Mesenteric fat pad (tissue), 1 donor: Measurements from ENCODE around the gene RPP25L. TPM values are rescaled to one million over a fixed set of nuclear protein-coding genes. Genes with fewer than 3 reads are reported as not detected.
A peak's percentile ranks its signal among the peaks of the same experiment; 100 is the strongest.

Source experiments
- DNase-seq: peaks from one replicate; pipeline ENCODE4 v3.0.0-alpha.2; 2020; ENCODE audit warnings: low spot score
- total RNA-seq: library from RNA; stranded (reverse); fragmentation: NEBNext Ultra II Directional; extraction: Animal tissue kit (Norgen Biotek cat#: 25700); gene quantifications from one replicate; pipeline ENCODE4 v1.2.1, GENCODE V29; 2021
- donor health status: DM: yes; HTN: yes; CAD: no.

The RPP25L gene
- total RNA-seq, 1 donor from 2014 or later = 14.8 TPM

DNA sequence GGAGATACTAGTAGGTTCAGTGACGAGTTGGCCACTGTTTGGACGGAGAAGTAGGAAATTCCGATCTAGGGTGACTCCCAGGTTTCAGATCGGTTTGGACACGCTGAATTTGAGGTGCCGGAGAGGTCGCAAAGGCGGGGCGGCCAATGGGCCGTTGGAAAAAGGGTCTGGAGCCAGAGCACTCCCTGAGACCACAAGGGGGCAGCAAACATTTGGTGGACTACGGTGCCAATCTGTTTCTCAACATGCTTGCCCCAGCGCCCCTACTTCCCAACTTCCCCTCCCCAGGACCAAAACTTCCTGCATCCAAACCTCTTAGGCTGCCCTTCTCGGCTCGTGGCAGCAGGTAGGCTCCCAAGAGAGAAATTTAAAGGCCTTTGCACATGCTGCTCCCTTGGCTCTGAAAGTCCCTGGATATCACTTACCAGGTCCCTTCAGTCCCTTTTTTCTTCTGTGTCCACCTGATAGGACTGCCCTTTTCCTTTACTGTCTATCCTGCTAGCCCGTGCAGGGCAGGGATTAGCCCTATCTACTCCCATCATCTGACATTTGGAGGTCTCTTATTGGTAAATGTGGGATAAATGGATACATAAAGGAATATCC, 992 bp upstream of the RPP25L start:
- no peak for DNase-seq

DNA sequence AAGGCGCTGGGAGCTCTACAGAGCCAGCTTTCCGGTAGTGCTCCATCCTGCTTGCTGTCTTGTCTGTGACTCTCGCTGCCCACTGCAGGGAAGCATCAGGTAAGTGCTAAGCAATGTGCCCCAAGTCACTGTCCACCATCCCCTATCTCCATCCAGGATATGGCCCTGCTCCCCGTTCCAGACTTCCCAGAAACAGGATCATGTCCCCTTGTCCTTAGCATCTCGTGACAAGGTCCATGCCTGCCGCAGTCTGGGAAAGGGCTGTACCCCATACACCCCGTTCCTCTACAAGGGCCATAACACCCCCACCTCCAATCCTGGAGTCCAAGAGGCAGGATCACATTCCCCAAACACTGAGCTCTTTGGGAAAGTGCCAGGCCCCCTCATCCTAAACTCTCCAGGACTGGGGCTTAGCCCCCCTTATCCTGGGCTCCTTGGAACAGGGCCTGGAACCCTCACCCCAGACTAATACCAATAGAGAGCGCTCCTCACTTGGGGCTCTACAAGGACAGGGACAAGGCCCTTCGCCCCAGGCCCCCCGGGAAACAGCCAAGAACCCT, 566 bp downstream of the RPP25L start:
- DNase-seq = no peak

DNA sequence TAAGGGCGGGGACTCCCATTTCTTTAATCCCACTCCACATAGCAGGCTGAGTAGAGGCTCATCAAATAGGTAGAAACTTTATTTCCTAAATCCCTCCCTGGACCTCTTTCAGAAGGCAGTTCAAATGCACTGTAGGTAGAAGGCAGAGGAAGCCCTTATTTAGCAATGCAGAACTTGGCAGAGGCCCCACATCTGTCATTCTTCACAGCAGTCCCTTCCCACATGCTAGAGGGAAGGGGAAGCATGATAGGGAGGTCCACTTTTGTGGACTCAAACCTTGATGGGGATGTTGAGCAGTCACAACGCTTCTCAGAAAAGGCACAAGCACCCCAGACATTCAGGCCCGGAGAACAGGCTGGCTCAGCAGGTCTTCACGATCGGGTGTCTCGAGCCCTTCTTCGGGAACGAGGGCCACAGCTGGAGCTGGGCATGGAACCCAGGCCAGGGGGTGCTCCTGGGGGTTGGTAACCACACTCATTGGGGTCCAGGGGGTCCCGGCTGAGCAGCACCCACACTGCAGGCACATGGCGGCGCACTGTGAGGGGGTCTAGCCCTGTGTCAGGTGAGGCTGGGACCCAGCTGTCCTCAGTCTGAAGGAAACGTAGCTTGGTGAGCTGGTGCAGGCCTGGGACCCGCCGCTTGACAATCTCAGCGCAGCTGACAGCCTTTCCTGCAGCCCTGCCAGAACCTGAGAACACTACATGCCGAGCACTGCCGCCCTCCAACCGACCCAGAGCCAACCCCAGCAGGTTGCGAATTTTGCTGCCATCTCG, 1.3 kb downstream of the RPP25L start:
- no peak for DNase-seq

DNA sequence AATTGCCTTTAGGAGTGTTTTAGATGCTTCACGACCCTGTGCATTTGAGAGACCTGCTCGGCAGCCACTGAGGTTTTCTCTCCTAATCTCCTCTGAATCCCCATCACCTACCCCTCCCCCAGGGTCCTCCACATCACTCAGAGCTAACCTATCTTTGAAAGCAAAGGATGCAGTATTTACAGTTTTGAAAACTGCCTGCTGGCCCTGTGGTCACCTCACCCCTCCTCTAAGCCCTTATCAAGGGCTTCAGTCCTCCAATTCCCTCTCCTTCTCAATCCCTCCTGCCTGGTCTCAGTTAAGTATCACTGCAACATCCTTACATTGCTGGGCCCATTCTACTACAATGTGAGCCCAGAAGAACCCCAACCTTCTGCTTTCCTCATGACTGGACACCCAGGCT, 4.6 kb downstream of the RPP25L start:
- no peak for DNase-seq

DNA sequence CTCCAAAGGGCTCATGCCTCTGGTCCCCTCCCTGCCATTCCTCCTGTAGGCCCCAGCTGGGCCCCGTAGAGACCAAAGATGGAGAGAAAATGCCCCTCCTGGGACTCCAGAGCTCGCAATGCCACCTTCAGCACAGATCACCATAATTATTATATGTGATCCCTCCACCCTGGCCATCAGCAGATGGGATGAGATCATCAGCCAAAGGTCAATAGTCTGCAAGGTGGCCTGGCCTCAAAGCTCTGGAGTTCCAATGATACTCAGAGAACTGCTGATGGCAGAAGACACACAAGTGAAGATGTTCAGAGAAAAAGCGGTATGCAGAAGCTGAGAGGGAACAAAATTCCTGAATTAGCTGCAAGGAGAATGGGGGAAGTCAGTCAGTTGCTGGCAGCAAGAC, 5.0 kb downstream of the RPP25L start:
- DNase-seq = no peak

DNA sequence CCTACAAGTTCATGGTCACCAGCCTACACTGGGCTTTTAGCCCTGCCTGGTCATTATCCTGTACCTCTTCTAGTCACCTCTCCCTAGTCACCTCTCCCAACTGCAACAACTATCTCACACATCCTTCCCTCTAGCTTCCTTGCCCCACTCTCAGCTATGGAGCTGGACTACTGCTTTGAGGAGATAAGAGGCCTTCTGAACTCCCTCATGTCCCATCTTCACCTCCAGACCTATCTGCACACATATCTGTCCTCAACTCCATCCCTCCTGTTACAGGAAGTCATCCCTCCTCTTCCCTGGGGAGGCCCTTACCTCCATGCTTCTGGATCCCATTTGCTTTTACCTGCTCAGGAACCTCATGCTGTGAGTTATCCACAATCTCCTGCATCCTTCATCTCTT, 5.7 kb downstream of the RPP25L start:
- no peak for DNase-seq

DNA sequence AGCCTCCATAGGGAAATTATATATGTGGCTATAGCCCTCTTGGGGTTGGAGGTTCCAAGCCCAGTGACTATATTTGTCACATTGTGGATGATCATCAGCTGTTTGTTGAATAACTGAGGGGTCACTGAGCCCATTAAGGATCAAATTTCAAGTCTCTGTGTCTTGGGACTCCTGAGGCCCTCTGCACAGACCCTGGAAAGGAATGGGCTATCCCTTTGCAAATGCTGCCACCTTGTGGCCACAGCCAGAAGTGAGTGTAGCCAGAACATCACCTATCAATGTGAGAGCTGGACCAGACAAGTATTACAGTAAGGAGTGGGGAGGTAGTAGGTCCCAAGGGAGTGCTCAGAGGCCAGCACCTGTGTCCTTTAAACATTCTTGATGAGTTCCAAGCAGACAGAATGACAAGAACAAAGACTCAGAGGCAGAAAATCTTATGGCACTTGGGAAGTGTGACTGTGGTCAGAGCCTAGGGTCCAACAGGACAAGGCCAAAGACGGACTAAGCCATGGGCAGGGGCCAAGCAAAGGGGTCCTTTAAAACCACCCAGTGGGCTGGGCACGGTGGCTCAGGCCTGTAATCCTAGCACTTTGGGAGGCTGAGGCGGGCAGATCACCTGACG, 8.2 kb downstream of the RPP25L start:
- DNase-seq = no peak

DNA sequence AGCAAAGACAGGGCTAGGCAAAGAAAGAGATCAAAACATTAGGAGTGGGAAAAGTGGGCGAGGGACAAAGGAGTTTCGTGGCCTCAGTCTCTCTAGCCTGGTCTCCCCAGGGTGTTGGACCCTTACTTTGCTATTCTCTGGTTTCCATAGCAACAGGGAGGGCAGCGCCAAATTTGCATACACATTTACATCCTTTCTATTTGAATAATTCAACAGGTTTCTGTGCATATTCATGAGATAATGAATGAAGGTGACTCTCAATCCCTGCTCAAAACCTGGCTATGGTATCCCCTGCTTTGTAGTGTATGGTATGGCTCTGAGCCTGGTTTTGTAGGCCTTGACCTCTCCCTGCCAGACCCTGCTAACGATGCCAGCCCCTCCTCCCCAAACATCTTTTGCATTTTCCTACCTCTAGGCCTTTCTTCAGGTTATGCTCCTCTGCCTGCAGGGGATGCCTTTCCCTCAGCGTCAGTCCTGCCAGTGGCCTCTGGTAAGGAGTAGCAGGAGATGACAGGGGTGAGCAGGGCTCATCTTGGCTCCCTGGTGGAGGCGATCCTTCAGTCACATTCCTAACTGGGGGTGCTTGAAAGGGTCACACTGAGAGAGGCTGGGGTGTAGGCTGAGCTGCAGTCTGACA, 9.8 kb downstream of the RPP25L start:
- no peak for DNase-seq

DNA sequence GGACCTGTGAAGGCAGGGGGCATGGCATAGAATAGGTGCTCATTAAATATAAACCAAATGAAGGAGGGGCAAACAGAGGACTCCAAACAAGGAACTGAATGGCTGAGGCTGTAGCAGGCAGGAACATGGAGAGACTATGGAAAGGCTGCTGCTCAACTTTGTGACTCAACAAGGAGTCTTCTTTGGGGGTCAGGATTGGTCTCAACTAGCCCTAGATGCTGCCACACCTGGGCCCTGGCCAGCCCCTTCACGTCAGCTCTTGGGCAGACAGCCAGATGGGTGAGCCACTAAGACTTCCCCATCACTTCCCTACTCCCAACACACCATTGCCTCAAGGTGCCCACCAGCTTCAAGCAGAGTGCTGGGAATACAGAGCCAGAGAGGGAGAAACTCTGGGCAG, 11.0 kb downstream of the RPP25L start:
- DNase-seq = no peak

DNA sequence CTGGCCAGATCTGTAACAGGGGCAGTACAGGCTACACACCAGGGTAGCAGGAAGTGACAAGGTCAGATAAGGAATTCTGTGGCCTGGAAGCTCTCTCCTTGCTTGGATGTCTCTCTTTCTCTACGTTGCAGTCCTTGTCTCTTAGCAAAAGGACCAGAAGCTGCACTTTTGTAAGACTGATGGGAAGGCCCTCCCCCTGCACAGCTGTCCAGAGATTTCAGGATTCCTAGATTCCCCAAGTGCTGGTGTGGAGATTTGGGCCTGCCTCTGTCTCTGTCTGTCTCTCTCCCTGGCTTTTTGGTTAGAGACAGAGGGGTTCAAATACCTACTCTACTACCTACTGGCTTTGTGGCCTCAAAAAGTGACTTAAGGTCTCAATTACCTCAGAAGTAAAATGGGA, 12.4 kb downstream of the RPP25L start:
- DNase-seq = no peak

DNA sequence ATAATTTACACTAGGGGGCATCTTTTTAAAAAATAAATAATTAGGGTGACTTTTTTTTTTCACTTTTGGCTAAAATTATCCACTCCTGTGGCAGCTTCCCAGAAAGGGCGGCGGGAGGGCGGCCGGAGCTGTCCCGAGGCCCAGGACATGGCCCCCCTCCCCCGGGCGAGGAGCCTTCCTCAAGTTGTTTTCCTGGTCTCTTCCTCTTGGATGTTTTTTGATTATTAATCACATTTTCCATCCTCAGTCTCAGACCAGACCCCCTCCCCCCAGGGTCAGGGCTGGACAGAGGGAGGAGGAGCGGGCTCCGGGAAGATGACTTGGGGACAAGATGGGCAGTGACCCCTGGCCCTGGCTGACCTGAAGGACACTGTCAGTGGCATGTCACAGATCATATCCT, 17.7 kb downstream of the RPP25L start:
- no peak for DNase-seq

DNA sequence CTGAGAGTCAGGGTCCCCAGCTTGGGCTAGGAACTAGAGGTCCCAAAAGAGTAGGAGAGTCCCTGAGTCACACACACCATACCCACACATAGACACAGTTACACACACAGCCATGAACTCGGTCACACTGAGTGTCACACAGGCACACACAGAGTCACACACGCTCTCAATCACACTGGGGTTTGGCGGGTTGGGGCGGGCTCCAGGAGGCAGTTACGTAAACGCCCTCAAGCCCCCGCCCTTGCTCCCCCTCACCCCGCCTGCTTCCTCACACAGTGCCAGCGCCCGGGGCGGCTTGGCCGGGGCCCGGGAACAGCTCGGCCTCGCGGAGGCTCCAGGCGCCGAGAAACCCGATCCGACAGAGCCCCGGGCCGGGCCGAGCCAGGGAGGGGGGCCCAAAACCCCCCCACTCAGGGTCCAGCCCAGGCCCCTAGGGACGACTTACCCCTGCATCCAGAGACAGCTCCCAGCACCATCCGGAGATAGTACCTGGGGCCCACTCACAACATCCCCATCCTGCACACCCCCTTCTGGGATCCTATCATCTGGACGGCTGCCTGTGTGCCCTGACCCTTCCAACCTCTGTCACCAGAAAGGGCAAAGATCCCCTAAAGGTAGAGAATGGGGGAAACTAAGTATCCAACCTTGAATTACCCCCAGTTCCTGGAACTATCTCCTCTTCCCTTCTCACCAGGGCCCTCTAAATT, 18.8 kb downstream of the RPP25L start:
- no peak for DNase-seq

DNA sequence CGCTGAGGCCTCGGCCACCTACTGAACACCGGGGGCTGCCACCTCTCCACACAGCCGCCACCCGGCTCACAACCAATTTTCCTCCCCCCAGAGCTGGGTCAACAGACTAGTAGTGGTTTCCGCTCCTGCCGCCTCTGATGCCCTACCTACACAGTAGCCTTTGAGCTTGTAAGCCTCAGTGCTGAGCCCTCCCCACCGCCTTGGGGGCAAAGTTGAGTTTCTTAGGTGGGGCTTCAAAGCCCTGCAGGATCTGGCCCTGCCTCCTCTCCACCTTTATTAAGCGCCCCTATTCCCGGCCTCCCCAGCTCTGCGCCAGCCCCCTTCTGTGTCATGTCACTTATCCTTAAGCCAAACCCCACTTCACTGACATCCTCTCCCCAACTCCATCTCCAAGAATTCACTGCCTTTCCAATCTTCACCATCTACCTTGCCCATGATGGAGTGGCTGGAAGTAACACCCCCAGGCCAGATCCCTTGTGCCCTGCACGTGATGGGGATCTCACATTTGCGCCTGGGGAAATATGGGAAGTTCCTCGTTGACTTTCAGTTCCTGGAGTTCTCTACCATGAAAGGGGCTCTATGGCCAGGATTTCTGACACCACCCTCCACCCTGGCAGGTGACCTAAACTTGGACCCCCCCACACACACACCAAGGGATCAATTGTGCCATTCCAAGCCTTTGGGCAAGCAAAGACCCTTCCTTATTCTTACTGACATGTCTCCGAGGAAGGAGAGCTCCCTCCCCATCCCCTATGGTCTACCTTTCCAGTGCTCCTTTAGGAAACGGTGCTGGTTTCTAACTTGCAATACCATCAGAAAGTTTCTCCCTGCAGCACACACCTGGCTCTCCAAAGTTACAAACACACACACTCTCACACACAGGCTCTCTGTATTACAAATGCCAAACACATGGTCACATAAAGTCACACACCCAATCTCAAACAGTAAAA, 19.7 kb downstream of the RPP25L start:
- no peak for DNase-seq

DNA sequence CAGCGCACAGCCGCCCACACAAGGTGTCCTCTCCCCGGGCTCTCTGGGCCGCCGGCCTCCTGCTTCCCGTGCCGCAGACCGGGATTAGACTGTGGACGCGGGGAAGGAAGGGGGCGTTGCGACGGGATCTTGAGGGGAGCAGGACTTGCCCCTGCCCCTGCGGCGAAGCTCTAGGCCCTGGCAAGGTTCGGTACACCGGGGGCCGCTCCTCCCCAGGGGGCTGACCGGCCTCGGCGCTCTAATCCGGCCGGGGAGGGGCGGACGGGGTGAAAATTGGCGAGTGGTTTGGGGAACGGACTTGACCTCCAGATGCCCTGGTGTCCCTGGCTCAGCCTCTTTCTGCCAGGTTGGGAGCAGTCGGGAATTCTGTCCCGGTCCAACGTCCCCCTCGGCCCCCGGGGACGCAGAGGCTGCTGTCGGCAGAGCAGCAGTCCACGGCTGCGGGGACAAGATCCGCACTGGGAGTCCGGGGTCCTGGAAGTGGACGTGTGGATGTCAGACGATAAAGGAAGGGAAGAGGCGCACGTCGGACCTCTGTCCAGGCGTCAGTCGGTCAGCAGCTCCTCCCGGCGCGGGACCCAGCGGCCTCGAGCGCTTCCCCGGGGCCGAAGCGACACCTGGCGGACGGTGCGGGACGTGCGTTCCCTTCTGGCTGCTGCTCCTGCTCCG, 20.5 kb downstream of the RPP25L start:
- DNase-seq = peak; percentile 96

DNA sequence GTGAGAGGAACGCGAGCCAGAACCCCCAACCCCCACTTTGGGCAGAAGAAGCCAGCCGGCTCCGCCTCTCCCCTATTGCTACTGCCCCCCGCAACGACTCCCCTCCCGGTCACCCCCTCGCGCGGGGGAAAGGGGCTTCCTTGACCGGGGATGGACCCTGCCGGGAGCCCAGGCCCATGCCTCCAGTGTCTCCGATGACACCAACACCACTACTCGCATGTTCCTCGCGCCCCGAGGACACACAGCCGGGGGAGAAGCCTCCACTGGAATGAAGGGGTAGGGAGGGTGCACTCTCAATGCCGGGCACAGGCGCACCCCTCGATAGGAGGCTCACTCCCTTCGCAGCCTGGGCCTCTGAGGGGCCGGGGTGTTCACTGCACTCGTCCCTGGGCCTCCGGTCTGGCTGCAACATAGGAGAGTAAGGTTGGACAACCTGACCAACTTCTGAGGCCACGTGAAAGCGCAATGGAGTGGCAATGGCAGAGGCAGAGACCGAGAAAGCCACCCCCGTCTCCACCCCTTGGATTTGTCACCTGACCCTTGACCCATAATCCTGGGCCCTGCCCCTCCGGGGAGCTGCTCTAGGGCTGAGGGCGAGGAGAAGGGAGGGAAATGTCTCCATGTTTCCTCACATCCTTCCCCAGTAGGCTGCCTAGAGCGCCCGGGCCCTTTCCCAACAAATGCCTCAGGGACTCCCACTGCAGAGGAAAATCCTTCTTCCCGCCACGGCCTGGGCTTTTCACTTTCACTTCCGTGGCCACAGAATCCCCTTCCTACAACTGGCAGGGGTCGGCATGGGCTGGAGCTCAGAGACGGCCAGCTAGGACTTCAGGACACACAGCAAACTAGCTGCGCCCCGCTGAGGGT, 21.3 kb downstream of the RPP25L start:
- no peak for DNase-seq

DNA sequence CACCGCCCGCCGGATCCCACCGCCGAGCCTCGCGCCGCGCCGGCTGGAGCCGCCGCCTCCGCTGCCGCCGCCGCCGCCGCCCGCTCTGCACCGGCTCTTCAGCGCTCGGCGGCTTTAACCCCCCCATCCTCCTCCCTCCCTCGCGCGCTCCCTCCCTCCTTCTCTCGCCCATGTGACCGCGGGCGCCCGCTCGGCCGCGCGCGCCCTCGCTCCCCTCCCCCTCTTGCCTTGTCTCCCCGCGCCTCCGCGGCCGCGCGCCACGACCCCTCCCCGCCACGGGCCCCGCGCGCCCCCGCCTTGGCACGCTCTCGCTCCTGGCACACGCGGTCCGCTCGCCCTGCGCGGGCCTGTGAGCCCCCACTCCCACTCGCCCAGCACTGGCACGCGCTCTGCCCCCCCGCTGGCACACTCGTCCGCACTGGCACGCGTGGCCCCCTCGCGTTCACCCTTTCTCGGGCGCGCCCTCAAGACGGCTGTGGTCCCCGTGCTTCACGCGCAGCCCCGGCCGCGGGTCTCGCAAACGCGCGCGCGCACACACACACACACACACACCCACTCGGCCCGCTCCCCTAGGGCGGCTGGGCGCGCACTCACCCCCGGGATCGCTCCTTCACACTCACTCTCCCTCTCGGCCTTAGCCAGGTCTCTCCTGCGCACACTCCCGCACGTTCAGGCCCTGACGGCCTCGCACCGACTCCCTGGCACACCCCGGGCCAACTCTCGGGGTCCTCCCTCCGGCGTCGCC, 22.1 kb downstream of the RPP25L start, which contains the start of gene CNTFR:
CNTFR (minus strand) TSS at position 89 of the 745 bp plus-strand sequence. CDS start 20,743 bp downstream, outside the sequence.
- DNase-seq = no peak
